Keratinocyte (primary cell): ENCODE results near the gene KLHL10.

Source experiments
- EZH2 ChIP-seq: IDR thresholded peaks from one replicate; pipeline ENCODE4 v1.6.1; 2012; ENCODE audit warnings: inconsistent platforms, mild to moderate bottlenecking, low read length, moderate library complexity
- TF ChIP-seq, protein P1 (sequence below), 3 experiments: IDR thresholded peaks in 1 of 3; conservative IDR thresholded peaks in 1 of 3; optimal IDR thresholded peaks in 1 of 3; 2 replicates in 2 of 3; 3 replicates in 1 of 3; pipeline versions ENCODE3 to v1.5.1; 2011; ENCODE audit warnings: low read length in 3 of 3, mild to moderate bottlenecking in 3 of 3, moderate library complexity in 2 of 3, control low read depth in 1 of 3, inconsistent platforms in 1 of 3; ENCODE audit not compliant: insufficient read depth in 2 of 3; ENCODE audit errors: extremely low read depth in 1 of 3

DNA sequence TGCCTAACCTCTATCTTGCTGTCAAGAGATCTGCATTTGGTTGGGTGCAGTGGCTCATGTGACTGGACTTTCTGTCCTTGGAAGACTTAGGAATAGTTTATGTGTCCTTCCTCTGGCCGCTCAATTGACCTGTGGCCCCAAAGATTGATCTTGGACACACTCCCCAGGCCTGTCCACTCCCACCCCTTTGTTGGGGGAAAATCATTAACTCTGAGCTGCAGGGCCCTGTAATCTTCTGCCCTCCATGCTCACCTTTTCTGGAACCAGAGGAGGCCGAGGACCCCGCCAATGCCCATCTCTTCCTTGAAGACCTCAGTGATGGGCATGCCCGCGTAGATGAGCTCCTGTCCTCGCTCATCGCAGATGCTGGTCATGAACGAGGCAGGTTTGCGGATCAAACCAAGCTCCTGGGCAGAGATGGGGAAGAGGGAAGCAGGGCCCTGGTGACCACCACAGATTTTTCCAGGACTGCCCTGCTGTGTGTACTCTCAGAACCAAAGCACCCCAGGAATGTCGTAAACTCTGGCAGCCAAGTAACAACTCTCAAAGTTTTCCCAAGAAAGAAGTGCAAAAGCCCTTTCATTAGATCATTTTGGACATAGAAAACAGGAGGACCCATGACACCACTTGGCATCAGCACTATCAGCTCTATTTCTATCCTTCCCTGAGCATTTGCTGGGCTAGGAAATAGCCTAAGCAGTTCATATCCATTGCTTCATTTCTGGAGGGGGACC is 36.1 kb downstream of the KLHL10 start:
- TF ChIP-seq, protein P1, sequence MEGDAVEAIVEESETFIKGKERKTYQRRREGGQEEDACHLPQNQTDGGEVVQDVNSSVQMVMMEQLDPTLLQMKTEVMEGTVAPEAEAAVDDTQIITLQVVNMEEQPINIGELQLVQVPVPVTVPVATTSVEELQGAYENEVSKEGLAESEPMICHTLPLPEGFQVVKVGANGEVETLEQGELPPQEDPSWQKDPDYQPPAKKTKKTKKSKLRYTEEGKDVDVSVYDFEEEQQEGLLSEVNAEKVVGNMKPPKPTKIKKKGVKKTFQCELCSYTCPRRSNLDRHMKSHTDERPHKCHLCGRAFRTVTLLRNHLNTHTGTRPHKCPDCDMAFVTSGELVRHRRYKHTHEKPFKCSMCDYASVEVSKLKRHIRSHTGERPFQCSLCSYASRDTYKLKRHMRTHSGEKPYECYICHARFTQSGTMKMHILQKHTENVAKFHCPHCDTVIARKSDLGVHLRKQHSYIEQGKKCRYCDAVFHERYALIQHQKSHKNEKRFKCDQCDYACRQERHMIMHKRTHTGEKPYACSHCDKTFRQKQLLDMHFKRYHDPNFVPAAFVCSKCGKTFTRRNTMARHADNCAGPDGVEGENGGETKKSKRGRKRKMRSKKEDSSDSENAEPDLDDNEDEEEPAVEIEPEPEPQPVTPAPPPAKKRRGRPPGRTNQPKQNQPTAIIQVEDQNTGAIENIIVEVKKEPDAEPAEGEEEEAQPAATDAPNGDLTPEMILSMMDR (optimal IDR thresholded peaks at IDR 0.05 in 1 of 3, IDR thresholded peaks at IDR 0.05 in 1 of 3, conservative IDR thresholded peaks at IDR 0.05 in 1 of 3; ENCODE audit: extremely low read depth in 1 of 3, insufficient read depth in 2 of 3, low read length in 3 of 3) = no peak
- no peak for TF ChIP-seq EZH2
